Peyer's patch (tissue), 4 donors: ENCODE results near the gene ABCE1. TPM values are rescaled to one million over a fixed set of nuclear protein-coding genes. Genes with fewer than 3 reads are reported as not detected.

Experiments used
- DNase-seq, 3 donors: peaks; one replicate each; pipeline ENCODE4 v3.0.0-alpha.2; 2017 to 2019
- H3K27ac ChIP-seq, 4 donors: fragments of 200-600 bp; sonication (generic); one replicate each; pipeline ENCODE4 v1.5.1; 2016 to 2019
- H3K27me3 ChIP-seq, 2 donors: fragments of 200-600 bp; sonication (generic); one replicate each; pipeline ENCODE4 v1.5.1; 2019
- H3K36me3 ChIP-seq, 3 donors: fragments of 200-600 bp; sonication (generic); one replicate each; pipeline ENCODE4 v1.5.1; 2016 to 2019
- H3K4me1 ChIP-seq, 4 donors: fragments of 200-600 bp; sonication (generic); one replicate each; pipeline ENCODE4 v1.5.1; 2016 to 2019
- H3K4me3 ChIP-seq, 4 donors: fragments of 200-600 bp; sonication (generic); 1 replicate in 3 of 4; 2 replicates in 1 of 4; pipeline ENCODE4 v1.5.1; 2016 to 2019; ENCODE audit warnings: mild to moderate bottlenecking in 1 of 4
- H3K9me3 ChIP-seq, 4 donors: fragments of 200-600 bp; sonication (generic); one replicate each; pipeline ENCODE4 v1.5.1; 2016 to 2019; ENCODE audit warnings: mild to moderate bottlenecking in 1 of 4
- POLR2A ChIP-seq, 2 donors: fragments of 450-650 bp; IDR thresholded peaks; one replicate each; pipeline ENCODE4 v1.5.1; 2017; ENCODE audit warnings: antibody characterized with exemption in 2 of 2, mild to moderate bottlenecking in 2 of 2, moderate library complexity in 2 of 2
- total RNA-seq, 4 donors: library from RNA; depleted of rRNA; stranded (reverse); fragments of >200 nt; gene quantifications; one replicate each; pipeline ENCODE4 v1.1.0, GENCODE V29; 2016
- TF ChIP-seq, protein P1 (sequence below), 6 experiments: fragments of 450-650 bp in 4 of 6; fragments of 200-600 bp in 2 of 6; sonication (generic) in 1 of 6; IDR thresholded peaks; one replicate each; pipeline ENCODE4 v1.5.1; 2017 to 2019; ENCODE audit warnings: antibody characterized with exemption in 6 of 6, mild to moderate bottlenecking in 3 of 6, moderate library complexity in 1 of 6

Gene ABCE1
- total RNA-seq, 4 donors from 2014 or later, result 15.4 to 56.9 (median 32.9) TPM

DNA sequence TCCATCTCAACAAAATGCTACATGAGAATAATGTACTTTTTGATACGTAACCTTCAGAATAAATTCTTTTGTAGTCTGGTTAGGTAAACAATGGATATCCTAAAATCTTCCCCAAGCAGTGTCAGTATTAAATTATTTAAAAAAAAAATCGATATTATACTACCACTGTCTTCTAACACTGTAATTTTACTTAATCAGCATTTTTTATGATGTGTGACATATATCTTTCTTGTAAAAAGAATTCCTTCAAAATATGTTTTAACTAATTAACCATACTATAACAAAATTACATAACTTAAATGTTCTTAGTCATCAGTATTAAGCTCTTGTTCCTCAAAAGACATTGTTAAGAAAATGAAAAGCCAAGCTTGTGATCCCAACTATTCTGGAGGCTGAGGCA, 69.8 kb downstream of the ABCE1 start:
- TF ChIP-seq POLR2A (IDR thresholded peaks at IDR 0.05), result no peak
- TF ChIP-seq, protein P1, sequence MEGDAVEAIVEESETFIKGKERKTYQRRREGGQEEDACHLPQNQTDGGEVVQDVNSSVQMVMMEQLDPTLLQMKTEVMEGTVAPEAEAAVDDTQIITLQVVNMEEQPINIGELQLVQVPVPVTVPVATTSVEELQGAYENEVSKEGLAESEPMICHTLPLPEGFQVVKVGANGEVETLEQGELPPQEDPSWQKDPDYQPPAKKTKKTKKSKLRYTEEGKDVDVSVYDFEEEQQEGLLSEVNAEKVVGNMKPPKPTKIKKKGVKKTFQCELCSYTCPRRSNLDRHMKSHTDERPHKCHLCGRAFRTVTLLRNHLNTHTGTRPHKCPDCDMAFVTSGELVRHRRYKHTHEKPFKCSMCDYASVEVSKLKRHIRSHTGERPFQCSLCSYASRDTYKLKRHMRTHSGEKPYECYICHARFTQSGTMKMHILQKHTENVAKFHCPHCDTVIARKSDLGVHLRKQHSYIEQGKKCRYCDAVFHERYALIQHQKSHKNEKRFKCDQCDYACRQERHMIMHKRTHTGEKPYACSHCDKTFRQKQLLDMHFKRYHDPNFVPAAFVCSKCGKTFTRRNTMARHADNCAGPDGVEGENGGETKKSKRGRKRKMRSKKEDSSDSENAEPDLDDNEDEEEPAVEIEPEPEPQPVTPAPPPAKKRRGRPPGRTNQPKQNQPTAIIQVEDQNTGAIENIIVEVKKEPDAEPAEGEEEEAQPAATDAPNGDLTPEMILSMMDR (IDR thresholded peaks at IDR 0.05), result no peak
- no peaks in the 10 kb centered on the region for H3K27me3 ChIP-seq
- DNase-seq, result no peak
- H3K27ac ChIP-seq, result no peak overlapping the region
- H3K4me1 ChIP-seq, result peaks cover 0 to 3% (median 0%) of the 10 kb centered on the region in 4 donors
- no peaks in the 10 kb centered on the region for H3K9me3 ChIP-seq
- H3K4me3 ChIP-seq, result no peak overlapping the region
- H3K36me3 ChIP-seq, result peaks cover 0 to 55% (median 0%) of the 10 kb centered on the region in 3 donors

DNA sequence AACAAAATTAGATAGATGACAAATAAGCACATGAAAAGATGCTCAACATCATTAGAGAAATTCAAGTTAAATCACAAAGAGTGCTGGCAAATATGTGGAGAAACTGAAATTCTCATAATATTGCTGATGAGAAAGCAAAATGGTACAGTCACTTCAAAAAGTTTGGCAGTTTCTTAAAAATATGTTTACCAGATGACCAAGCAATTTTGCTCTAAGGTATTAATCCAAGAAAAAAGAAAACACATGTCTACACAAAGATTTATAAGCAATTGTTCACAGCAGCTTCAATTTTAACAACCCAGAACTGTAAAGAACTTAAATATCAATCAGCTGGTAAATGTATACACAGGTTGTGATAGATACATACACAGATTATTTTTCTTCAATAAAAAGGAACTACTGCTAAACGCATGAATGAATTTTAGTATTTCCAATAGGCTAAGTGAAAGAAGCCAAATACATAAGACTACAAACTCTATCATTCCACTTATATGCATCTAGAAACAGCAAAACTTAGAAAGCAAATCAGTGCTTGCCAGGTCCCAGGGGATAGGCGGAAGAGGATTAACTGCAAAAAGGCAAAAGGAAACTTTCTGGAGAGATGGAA, 70.6 kb downstream of the ABCE1 start:
- H3K36me3 ChIP-seq, result peaks cover 0 to 51% (median 0%) of the 10 kb centered on the region in 3 donors
- H3K9me3 ChIP-seq, result no peaks in the 10 kb centered on the region
- no peak for DNase-seq
- H3K27me3 ChIP-seq, result no peaks in the 10 kb centered on the region
- H3K4me1 ChIP-seq, result peaks cover 0 to 4% (median 0%) of the 10 kb centered on the region in 4 donors
- no peak for TF ChIP-seq POLR2A (IDR thresholded peaks at IDR 0.05)
- TF ChIP-seq, protein P1 (IDR thresholded peaks at IDR 0.05), result no peak
- H3K27ac ChIP-seq, result no peak overlapping the region
- no peak overlapping the region for H3K4me3 ChIP-seq

DNA sequence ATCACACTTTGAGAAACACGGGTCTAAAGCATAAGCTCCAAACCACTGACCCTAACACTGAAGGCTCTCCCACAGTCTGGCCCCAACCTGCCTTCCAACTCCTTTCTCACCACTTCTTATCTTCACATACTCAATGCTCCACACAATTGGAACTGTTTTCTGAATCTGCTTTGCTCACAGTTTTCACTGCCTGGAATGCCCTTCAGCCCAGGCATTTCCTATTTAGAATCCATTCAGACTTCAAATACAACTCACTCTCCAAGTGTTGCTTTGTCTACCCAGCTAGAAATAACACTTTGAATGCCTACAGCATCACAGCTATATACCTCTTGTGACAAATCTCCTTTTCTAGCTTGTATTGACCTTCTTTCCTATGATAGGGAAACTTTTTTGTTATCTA, 72.1 kb downstream of the ABCE1 start:
- Histone ChIP-seq H3K27ac (no peak overlapping the region), H3K36me3 (peaks cover 0 to 42% (median 0%) of the 10 kb centered on the region in 3 donors), H3K27me3 (no peaks in the 10 kb centered on the region), H3K4me1 (peaks cover 0 to 4% (median 0%) of the 10 kb centered on the region in 4 donors), H3K4me3 (no peak overlapping the region), H3K9me3 (no peaks in the 10 kb centered on the region)
- no peak for TF ChIP-seq POLR2A (IDR thresholded peaks at IDR 0.05)
- TF ChIP-seq, protein P1 (IDR thresholded peaks at IDR 0.05), result no peak
- DNase-seq, result no peak

DNA sequence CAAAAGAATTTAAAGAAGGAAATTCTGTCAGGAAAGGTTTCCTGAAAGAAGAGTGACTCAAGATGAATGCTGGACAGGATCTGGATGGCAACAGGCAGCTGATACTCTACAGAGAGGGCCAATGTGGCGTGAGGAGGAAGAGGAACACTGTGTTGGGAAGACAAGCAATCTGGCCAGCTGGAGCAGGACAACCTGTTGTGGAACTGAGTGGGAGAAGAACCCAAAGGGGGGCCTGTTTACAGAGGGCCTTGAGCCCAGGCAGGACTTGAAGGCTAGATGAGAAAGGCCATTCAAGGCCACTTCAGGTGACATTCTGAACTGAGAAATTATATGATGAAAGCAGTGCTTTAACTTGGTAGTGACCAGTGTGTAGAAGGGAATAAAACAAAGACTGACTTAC, 73.8 kb downstream of the ABCE1 start:
- Histone ChIP-seq H3K27me3 (no peaks in the 10 kb centered on the region), H3K4me1 (peaks cover 0 to 11% (median 3%) of the 10 kb centered on the region in 4 donors), H3K27ac (peak overlapping the region in 1 of 4 donors; percentile 35), H3K9me3 (no peaks in the 10 kb centered on the region), H3K4me3 (no peak overlapping the region), H3K36me3 (peaks cover 0 to 25% (median 0%) of the 10 kb centered on the region in 3 donors)
- no peak for DNase-seq
- TF ChIP-seq POLR2A (IDR thresholded peaks at IDR 0.05), result no peak
- TF ChIP-seq, protein P1 (IDR thresholded peaks at IDR 0.05), result no peak

DNA sequence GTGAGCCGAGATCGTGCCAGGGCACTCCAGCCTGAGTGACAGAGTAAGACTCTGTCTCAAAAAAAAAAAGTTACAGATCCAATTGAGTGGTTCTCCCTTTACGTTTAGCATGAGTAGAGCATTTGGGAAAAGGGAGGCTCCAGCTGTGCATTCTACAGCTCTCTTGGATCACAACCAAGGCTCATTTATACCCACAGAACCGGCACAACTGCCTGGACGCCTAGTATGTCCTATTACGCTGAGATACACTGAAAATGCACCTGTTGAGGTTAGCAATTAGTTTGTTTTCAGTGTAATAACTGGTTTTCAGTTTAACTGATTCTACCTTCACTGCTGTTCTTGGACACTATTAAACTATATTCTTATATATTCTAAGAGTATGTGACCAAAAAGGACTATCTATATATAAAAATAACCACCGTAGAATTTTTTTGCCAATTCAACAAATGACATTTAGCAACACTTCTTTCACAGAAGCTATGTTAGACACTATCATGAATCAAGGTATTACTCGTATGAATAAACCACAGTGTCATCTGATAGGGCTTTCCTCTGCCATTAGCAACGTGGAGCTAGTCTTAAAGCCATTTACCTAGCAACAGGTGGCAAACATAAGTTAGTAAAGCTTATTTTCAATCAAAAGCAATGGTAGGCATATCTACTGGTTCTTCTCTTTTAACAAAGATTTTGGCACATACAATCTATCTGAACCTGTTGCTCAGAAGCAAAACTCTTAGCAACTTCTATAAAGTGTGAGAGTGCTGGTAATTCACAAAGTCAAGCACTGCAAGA, 78.7 kb downstream of the ABCE1 start:
- peaks cover 0 to 27% (median 3%) of the 10 kb centered on the region in 4 donors for H3K4me1 ChIP-seq

More for the DNA sequence above, 78.7 kb downstream of the ABCE1 start:
- Histone ChIP-seq H3K36me3 (no peaks in the 10 kb centered on the region), H3K27me3 (no peaks in the 10 kb centered on the region), H3K27ac (peak overlapping the region in 3 of 4 donors; percentile 96 to 99 (median 97)), H3K4me3 (peak overlapping the region in 2 of 4 donors; percentile 88 to 95), H3K9me3 (no peaks in the 10 kb centered on the region)
- no peak for DNase-seq
- no peak for TF ChIP-seq POLR2A (IDR thresholded peaks at IDR 0.05)
- TF ChIP-seq, protein P1 (IDR thresholded peaks at IDR 0.05), result no peak
